Adrenal gland (tissue), 12 donors: ENCODE measurements around the gene FBLIM1. TPM values are rescaled to one million over a fixed set of nuclear protein-coding genes. Genes with fewer than 3 reads are reported as not detected.

Experiments
- DNase-seq, 7 donors: peaks; one replicate each; pipeline ENCODE4 v3.0.0-alpha.2; 2019 to 2020
- H3K27ac ChIP-seq, 5 donors: fragments of 200-600 bp; sonication (generic) in 4 of 5; 1 replicate in 3 of 5; 2 replicates in 2 of 5; pipeline versions ENCODE4 v1.5.1 to v1.8.0; 2016 to 2020; ENCODE audit warnings: mild to moderate bottlenecking in 1 of 5
- H3K27me3 ChIP-seq: fragments of 200-600 bp; 2 replicates; pipeline ENCODE4 v1.8.0; 2021
- H3K36me3 ChIP-seq, 2 donors: fragments of 200-600 bp; replicated peaks in 1 of 2; 1 replicate in 1 of 2; 2 replicates in 1 of 2; pipeline versions ENCODE4 v1.5.1 to v1.8.0; 2018 to 2022
- H3K4me1 ChIP-seq, 2 donors: fragments of 200-600 bp; replicated peaks in 1 of 2; 1 replicate in 1 of 2; 2 replicates in 1 of 2; pipeline versions ENCODE4 v1.5.1 to v1.8.0; 2018 to 2021
- H3K4me3 ChIP-seq, 4 donors: fragments of 200-600 bp; sonication (generic) in 3 of 4; one replicate each; pipeline ENCODE4 v1.5.1; 2016 to 2018
- H3K9me3 ChIP-seq, 3 donors: fragments of 200-600 bp; sonication (generic) in 1 of 3; replicated peaks in 1 of 3; 1 replicate in 2 of 3; 2 replicates in 1 of 3; pipeline versions ENCODE4 v1.5.1 to v1.8.0; 2016 to 2021
- POLR2A ChIP-seq, 2 donors: fragments of 450-650 bp; IDR thresholded peaks; one replicate each; pipeline ENCODE4 v1.6.1; 2017; ENCODE audit warnings: antibody characterized with exemption in 2 of 2, mild to moderate bottlenecking in 2 of 2, moderate library complexity in 1 of 2
- whole genome bisulfite sequencing, 4 donors: extraction: QIAGEN DNeasy Blood & Tissue Kit in 2 of 4; methylation state at CpG; one replicate each; pipeline versions ENCODE4 v1.1.5 to v1.1.7; 2013 to 2017; 5-methylcytosine and 5-hydroxymethylcytosine counted together
- intact Hi-C, 2 donors: fragments of 100-400 bp; cut with DNase I; formaldehyde crosslinking; loops; one replicate each; pipeline versions ENCODE4 v1.14.1 to v1.15.0; 2022 to 2023
- polyA plus RNA-seq, 3 donors: library from polyadenylated mRNA; stranded (reverse); fragments of 200-250 nt in 2 of 3; fragments of 350-450 nt in 1 of 3; fragmentation: Illumina TruSeq in 1 of 3; extraction: RNeasy Lipid Tissue Mini Kit (QIAGEN cat#74804) in 1 of 3; gene quantifications; one replicate each; pipeline ENCODE4 v1.2.3, GENCODE V29; 2013 to 2014
- total RNA-seq, 9 donors: library from RNA; depleted of rRNA in 4 of 9; stranded (reverse); fragments of >200 nt in 4 of 9; fragments of 120-200 nt in 1 of 9; fragmentation: NEBNext Ultra II Directional in 1 of 9; extraction: Animal tissue kit (Norgen Biotek cat#: 25700) in 1 of 9; gene quantifications; one replicate each; pipeline versions ENCODE4 v1.1.0 to v1.2.4, GENCODE V29; 2013 to 2023
- TF ChIP-seq, protein P1 (sequence below), 6 experiments: fragments of 450-650 bp in 4 of 6; fragments of 200-600 bp in 2 of 6; sonication (generic) in 1 of 6; IDR thresholded peaks; 1 replicate in 5 of 6; 2 replicates in 1 of 6; pipeline versions ENCODE4 v1.5.1 to v1.8.0; 2016 to 2021; ENCODE audit warnings: antibody characterized with exemption in 6 of 6, mild to moderate bottlenecking in 2 of 6, moderate library complexity in 1 of 6
- donor health status: healthy with polysubstance abuse.
- donor health status: Bipolar disorder and iron deficiency.
- donor health status: DM: yes; HTN: yes; CAD: no.
- donor health status: DM: no; HTN: no; CAD: no.
- donor health status: DM: no; HTN: no; CAD: no.
- donor health status: DM: yes; HTN: yes; CAD: no.

The FBLIM1 gene
- total and polyA plus RNA-seq, 12 donors: 4.0 to 103 (median 44.4) TPM

DNA sequence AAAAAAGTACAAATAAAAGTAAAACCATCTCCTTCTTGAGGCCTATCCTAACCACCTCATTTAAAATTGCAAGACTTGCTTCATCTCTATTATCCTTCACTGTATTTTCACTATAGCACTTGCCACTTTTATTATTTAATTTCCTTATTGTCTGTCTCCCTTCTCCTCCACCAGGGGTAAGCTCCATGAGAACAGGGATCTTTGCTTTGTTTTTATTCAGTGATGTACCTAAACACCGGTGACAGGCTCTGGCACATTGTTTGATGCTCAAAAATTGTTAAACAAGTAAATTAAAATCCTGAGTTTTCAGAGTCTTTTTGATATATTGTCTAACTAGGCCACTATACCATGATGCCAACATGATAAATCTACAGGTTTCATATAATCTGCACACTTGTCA is 71.7 kb downstream of the FBLIM1 start:
- no peak for DNase-seq
- Histone ChIP-seq H3K27ac (no peak overlapping the region), H3K9me3 (no peaks in the 10 kb centered on the region), H3K4me3 (no peak overlapping the region), H3K36me3 (no peaks in the 10 kb centered on the region), H3K4me1 (peaks cover 0 to 12% of the 10 kb centered on the region in 2 donors), H3K27me3 (no peaks in the 10 kb centered on the region)
- intact Hi-C loops: no loop called here
- no peak for TF ChIP-seq POLR2A (IDR thresholded peaks at IDR 0.05)
- TF ChIP-seq, protein P1, sequence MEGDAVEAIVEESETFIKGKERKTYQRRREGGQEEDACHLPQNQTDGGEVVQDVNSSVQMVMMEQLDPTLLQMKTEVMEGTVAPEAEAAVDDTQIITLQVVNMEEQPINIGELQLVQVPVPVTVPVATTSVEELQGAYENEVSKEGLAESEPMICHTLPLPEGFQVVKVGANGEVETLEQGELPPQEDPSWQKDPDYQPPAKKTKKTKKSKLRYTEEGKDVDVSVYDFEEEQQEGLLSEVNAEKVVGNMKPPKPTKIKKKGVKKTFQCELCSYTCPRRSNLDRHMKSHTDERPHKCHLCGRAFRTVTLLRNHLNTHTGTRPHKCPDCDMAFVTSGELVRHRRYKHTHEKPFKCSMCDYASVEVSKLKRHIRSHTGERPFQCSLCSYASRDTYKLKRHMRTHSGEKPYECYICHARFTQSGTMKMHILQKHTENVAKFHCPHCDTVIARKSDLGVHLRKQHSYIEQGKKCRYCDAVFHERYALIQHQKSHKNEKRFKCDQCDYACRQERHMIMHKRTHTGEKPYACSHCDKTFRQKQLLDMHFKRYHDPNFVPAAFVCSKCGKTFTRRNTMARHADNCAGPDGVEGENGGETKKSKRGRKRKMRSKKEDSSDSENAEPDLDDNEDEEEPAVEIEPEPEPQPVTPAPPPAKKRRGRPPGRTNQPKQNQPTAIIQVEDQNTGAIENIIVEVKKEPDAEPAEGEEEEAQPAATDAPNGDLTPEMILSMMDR (IDR thresholded peaks at IDR 0.05): peak in 1 of 6 experiments; percentile 9
- 72 to 89% (median 82%) methylated on average over 1 of the region's 1 CpG for WGBS, 4 donors

DNA sequence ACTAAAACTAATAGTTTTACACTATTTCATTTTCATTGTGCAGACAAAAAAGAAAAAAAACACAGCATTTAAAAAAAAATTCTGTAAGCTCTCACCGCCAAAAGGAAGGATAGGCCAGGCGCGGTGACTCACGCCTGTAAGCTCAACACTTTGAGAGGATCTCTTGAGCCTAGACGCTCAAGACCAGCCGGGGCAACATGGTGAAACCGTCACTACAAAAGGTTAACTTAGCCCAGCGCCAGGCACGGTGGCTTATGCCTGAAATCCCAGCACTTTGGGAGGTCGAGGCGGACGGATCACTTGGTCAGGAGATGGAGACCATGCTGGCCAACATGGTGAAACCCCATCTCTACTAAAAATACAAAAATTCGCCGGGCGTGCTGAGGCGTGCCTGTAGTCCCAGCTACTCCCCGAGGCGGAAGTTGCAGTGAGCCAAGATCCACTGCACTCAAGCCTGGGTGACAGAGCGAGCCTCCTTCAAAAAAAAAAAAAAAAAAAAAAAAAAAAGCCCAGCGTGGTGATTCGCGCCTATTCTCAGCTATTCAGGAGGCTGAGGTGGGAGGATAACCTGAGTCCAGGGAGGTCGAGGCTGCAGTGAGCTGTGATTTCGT is 74.6 kb downstream of the FBLIM1 start:
- H3K4me3 ChIP-seq: peak overlapping the region in 1 of 4 donors; percentile 77
- intact Hi-C loops: no loop called here

DNA sequence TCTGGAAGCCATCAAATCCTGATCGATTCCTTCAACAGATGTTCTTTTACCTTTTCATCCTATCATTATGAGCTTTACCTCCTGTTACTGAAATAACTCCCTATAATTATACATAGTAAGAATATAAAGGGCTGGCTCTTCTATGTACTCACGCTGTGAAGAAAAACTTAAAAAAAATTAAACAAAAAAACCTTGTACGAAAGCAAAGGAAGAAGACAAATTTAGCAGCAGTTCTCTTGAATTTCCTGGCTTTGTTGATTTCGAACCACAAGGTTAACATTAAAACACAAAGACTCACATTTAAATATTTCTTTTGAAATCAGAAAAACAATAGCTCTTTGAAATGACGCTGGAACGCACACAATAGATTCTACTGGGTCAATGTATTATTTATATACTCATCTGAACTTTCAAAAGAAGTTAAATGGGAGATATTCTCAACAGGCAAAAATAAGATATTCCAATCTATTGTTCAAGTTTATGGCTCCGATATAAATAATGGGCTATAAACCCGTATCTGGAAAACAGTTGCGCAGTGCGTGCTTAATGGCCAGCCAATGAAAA is 75.3 kb downstream of the FBLIM1 start:
- H3K4me1 ChIP-seq: peaks cover 7 to 17% of the 10 kb centered on the region in 2 donors
- WGBS, 4 donors: 0 to 2% (median 1%) methylated on average over 10 of the region's 10 CpGs

More for the DNA sequence above, 74.6 kb downstream of the FBLIM1 start:
- no peak for TF ChIP-seq POLR2A (IDR thresholded peaks at IDR 0.05)
- TF ChIP-seq, protein P1 (IDR thresholded peaks at IDR 0.05): no peak
- H3K27ac ChIP-seq: peak overlapping the region in 4 of 5 donors; percentile 73 to 100 (median 98)
- peaks cover 7 to 17% of the 10 kb centered on the region in 2 donors for H3K4me1 ChIP-seq
- no peaks in the 10 kb centered on the region for H3K9me3 ChIP-seq
- peak in 6 of 7 donors; percentile 35 to 66 (median 52) for DNase-seq
- H3K27me3 ChIP-seq: no peaks in the 10 kb centered on the region
- H3K36me3 ChIP-seq: no peaks in the 10 kb centered on the region
- WGBS, 4 donors: 50 to 73% (median 63%) methylated on average over 24 of the region's 24 CpGs

More for the DNA sequence above, 75.3 kb downstream of the FBLIM1 start:
- intact Hi-C loops: no loop called here
- no peak for TF ChIP-seq POLR2A (IDR thresholded peaks at IDR 0.05)
- TF ChIP-seq, protein P1 (IDR thresholded peaks at IDR 0.05): no peak
- DNase-seq: peak in 1 of 7 donors; percentile 90
- Histone ChIP-seq H3K36me3 (no peaks in the 10 kb centered on the region), H3K9me3 (no peaks in the 10 kb centered on the region), H3K4me3 (peak overlapping the region in 3 of 4 donors; percentile 57 to 77 (median 76)), H3K27me3 (no peaks in the 10 kb centered on the region), H3K27ac (peak overlapping the region; percentile 96 to 100 (median 99))
